ENCODE results near the gene CAPN1.

CAPN1 gene

GRCh38 chr11:65204143-65204542 is 22.4 kb downstream of the CAPN1 start:
- no peak for DNase-seq (ENCODE audit: low read depth)

GRCh38 chr11:65204646-65205601 is 23.2 kb downstream of the CAPN1 start:
- DNase-seq (ENCODE audit: low read depth), result no peak

- no peak for DNase-seq (ENCODE audit: low read depth)
Measured at GRCh38 chr11:65205602-65205967, 23.9 kb downstream of the CAPN1 start.

GRCh38 chr11:65206441-65206841 is 24.7 kb downstream of the CAPN1 start:
- no peak for DNase-seq (ENCODE audit: low read depth)

- no peak for DNase-seq (ENCODE audit: low read depth)
Measured at GRCh38 chr11:65206901-65207300, 25.2 kb downstream of the CAPN1 start.

GRCh38 chr11:65207918-65208784 is 26.4 kb downstream of the CAPN1 start:
- DNase-seq (ENCODE audit: low read depth), result no peak

- DNase-seq (ENCODE audit: low read depth), result no peak
Measured at GRCh38 chr11:65208785-65209710, 27.3 kb downstream of the CAPN1 start.

- DNase-seq (ENCODE audit: low read depth), result no peak
Measured at GRCh38 chr11:65209711-65210360, 28.1 kb downstream of the CAPN1 start.

GRCh38 chr11:65210361-65210731 is 28.6 kb downstream of the CAPN1 start:
- no peak for DNase-seq (ENCODE audit: low read depth)

- no peak for DNase-seq (ENCODE audit: low read depth)
Measured at GRCh38 chr11:65210748-65211147, 29.0 kb downstream of the CAPN1 start.

- DNase-seq (ENCODE audit: low read depth), result no peak
Measured at GRCh38 chr11:65211293-65212105, 29.8 kb downstream of the CAPN1 start.

GRCh38 chr11:65212226-65212801 is 30.6 kb downstream of the CAPN1 start:
- no peak for DNase-seq (ENCODE audit: low read depth)

- DNase-seq (ENCODE audit: low read depth), result no peak
Measured at GRCh38 chr11:65213322-65214211, 31.8 kb downstream of the CAPN1 start.

- DNase-seq (ENCODE audit: low read depth), result no peak
Measured at GRCh38 chr11:65214212-65214845, 32.6 kb downstream of the CAPN1 start.

GRCh38 chr11:65215441-65216076 is 33.8 kb downstream of the CAPN1 start:
- DNase-seq (ENCODE audit: low read depth), result no peak

- DNase-seq (ENCODE audit: low read depth), result no peak
Measured at GRCh38 chr11:65216830-65217229, 35.1 kb downstream of the CAPN1 start.

- no peak for DNase-seq (ENCODE audit: low read depth)
Measured at GRCh38 chr11:65217441-65218423, 36.0 kb downstream of the CAPN1 start.
